SK-N-SH (cell line): ENCODE measurements around the gene PLA2G3. TPM values are rescaled to one million over a fixed set of nuclear protein-coding genes. Genes with fewer than 3 reads are reported as not detected.

Experiments
- CTCF ChIA-PET: fragments of 300-600, 350-600 bp; formaldehyde crosslinking; extraction: SDS; loops from one replicate; lab custom pipeline; 2021; lab: Yijun Ruan, JAX
- POLR2A ChIA-PET: fragments of 350-600 bp; sonication (Branson Sonifier 250); formaldehyde crosslinking; extraction: SDS; loops from one replicate; lab custom pipeline; 2020; ENCODE audit warnings: antibody characterized with exemption, inconsistent platforms; lab: Yijun Ruan, JAX
- DNase-seq: peaks from one replicate; pipeline ENCODE4 v3.0.0; 2012
- H2AFZ ChIP-seq: fragments of 200-600 bp; sonication (generic); 2 replicates; pipeline ENCODE4 v1.8.1; 2016; ENCODE audit warnings: antibody characterized with exemption, mild to moderate bottlenecking, low read depth
- H3F3A ChIP-seq: fragments of 200-600 bp; sonication (generic); replicated peaks from 2 replicates; pipeline ENCODE3; 2016; ENCODE audit warnings: antibody characterized with exemption, mild to moderate bottlenecking; ENCODE audit not compliant: insufficient read depth
- H3K27ac ChIP-seq, 2 experiments: fragments of 200-500 bp in 1 of 2; fragments of 200-600 bp in 1 of 2; sonication (Bioruptor generic) in 1 of 2; sonication (generic), shearing (Covaris generic) in 1 of 2; 2 replicates each; pipeline versions ENCODE4 v1.5.1 to v1.6.1; 2014 to 2016; ENCODE audit warnings: low read depth in 2 of 2, inconsistent platforms in 1 of 2, low read length in 1 of 2, mild to moderate bottlenecking in 1 of 2, mixed read lengths in 1 of 2
- H3K27me3 ChIP-seq: fragments of 200-600 bp; sonication (generic), shearing (Covaris generic); 2 replicates; pipeline ENCODE4 v1.6.1; 2016; ENCODE audit warnings: mixed run types; ENCODE audit not compliant: insufficient read depth
- H3K36me3 ChIP-seq, 2 experiments: fragments of 200-500 bp in 1 of 2; fragments of 200-600 bp in 1 of 2; sonication (Bioruptor generic) in 1 of 2; sonication (generic) in 1 of 2; replicated peaks in 1 of 2; 2 replicates each; pipeline versions ENCODE3 to v1.5.1; 2014 to 2016; ENCODE audit warnings: low read length in 1 of 2, mild to moderate bottlenecking in 1 of 2; ENCODE audit not compliant: insufficient read depth in 2 of 2, control insufficient read depth in 1 of 2
- H3K4me1 ChIP-seq, 2 experiments: fragments of 200-500 bp in 1 of 2; fragments of 200-600 bp in 1 of 2; sonication (Bioruptor generic) in 1 of 2; sonication (generic), shearing (Covaris generic) in 1 of 2; 2 replicates each; pipeline versions ENCODE4 v1.5.1 to v1.6.1; 2014 to 2016; ENCODE audit warnings: low read depth in 1 of 2, low read length in 1 of 2, mixed run types in 1 of 2; ENCODE audit not compliant: insufficient read depth in 2 of 2, control insufficient read depth in 1 of 2
- H3K4me2 ChIP-seq: fragments of 200-600 bp; sonication (generic), shearing (Covaris generic); 2 replicates; pipeline ENCODE4 v1.6.1; 2017; ENCODE audit warnings: mixed run types
- H3K4me3 ChIP-seq, 2 experiments: fragments of 200-500 bp in 1 of 2; fragments of 200-600 bp in 1 of 2; sonication (Bioruptor generic) in 1 of 2; sonication (generic), shearing (Covaris generic) in 1 of 2; 2 replicates each; pipeline versions ENCODE4 v1.5.1 to v1.8.1; 2014 to 2016; ENCODE audit warnings: low read depth in 2 of 2, inconsistent platforms in 1 of 2, low read length in 1 of 2, mild to moderate bottlenecking in 1 of 2, mixed read lengths in 1 of 2, moderate library complexity in 1 of 2
- H3K79me2 ChIP-seq: fragments of 200-600 bp; sonication (generic); 2 replicates; pipeline ENCODE4 v1.8.1; 2017; ENCODE audit warnings: mild to moderate bottlenecking; ENCODE audit not compliant: insufficient read depth
- H3K9ac ChIP-seq: fragments of 200-600 bp; sonication (generic); 2 replicates; pipeline ENCODE4 v1.6.1; 2017; ENCODE audit warnings: mixed run types
- H3K9me2 ChIP-seq: fragments of 200-600 bp; sonication (generic); 2 replicates; pipeline ENCODE4 v1.6.1; 2017; ENCODE audit warnings: mixed run types
- H3K9me3 ChIP-seq: fragments of 200-600 bp; sonication (generic); 2 replicates; pipeline ENCODE4 v1.6.1; 2017; ENCODE audit warnings: mixed run types, mild to moderate bottlenecking, moderate library complexity
- H4K20me1 ChIP-seq: fragments of 200-600 bp; sonication (generic); 2 replicates; pipeline ENCODE4 v1.6.1; 2017; ENCODE audit warnings: mild to moderate bottlenecking, mixed run types; ENCODE audit not compliant: insufficient read depth
- CHD2 ChIP-seq: fragments of 150-350 bp; IDR thresholded peaks from 2 replicates; pipeline ENCODE4 v1.6.1; 2018; ENCODE audit warnings: low read length; ENCODE audit not compliant: partially characterized antibody
- EP300 ChIP-seq, 2 experiments: IDR thresholded peaks; 2 replicates each; pipeline versions ENCODE4 v1.4.0 to v1.6.1; 2012; ENCODE audit warnings: borderline replicate concordance in 1 of 2, low read depth in 1 of 2, low read length in 1 of 2
- EZH2phosphoT487 ChIP-seq: fragments of 200-600 bp; sonication (generic); IDR thresholded peaks from 2 replicates; pipeline ENCODE4 v1.6.1; 2017; ENCODE audit warnings: low read depth, mixed run types, mild to moderate bottlenecking, antibody characterized with exemption, moderate library complexity, borderline replicate concordance
- FOXJ3 ChIP-seq: sonication (generic); formaldehyde crosslinking; IDR thresholded peaks from 2 replicates; pipeline ENCODE4 v1.5.1; 2020; ENCODE audit warnings: mild to moderate bottlenecking, missing genetic modification reagents
- FOXM1 ChIP-seq: IDR thresholded peaks from 2 replicates; pipeline ENCODE4 v1.4.0; 2012; ENCODE audit warnings: low read depth, mild to moderate bottlenecking
- JUND ChIP-seq: IDR thresholded peaks from 2 replicates; pipeline ENCODE4 v1.4.0; 2012
- MXI1 ChIP-seq: IDR thresholded peaks from 2 replicates; pipeline ENCODE4 v1.6.1; 2012; ENCODE audit warnings: mild to moderate bottlenecking, low read depth, low read length, improper control_type of control experiment
- NRF1 ChIP-seq: IDR thresholded peaks from 2 replicates; pipeline ENCODE4 v1.6.1; 2012; ENCODE audit warnings: low read depth, mild to moderate bottlenecking, low read length
- RAD21 ChIP-seq: IDR thresholded peaks from 2 replicates; pipeline ENCODE4 v1.6.1; 2012; ENCODE audit warnings: mild to moderate bottlenecking, low read length
- RCOR1 ChIP-seq: fragments of 150-350 bp; IDR thresholded peaks from 2 replicates; pipeline ENCODE4 v1.6.1; 2017; ENCODE audit warnings: antibody characterized with exemption, low read length
- RFX5 ChIP-seq: IDR thresholded peaks from 2 replicates; pipeline ENCODE4 v1.6.1; 2012; ENCODE audit warnings: mild to moderate bottlenecking, improper control_type of control experiment, low read length
- SIN3A ChIP-seq: IDR thresholded peaks from 2 replicates; pipeline ENCODE4 v1.6.1; 2012; ENCODE audit warnings: low read depth, mild to moderate bottlenecking, low read length, moderate library complexity, borderline replicate concordance
- SMC3 ChIP-seq: IDR thresholded peaks from 2 replicates; pipeline ENCODE4 v1.6.1; 2012; ENCODE audit warnings: low read depth, low read length, improper control_type of control experiment
- TAF1 ChIP-seq: IDR thresholded peaks from 2 replicates; pipeline ENCODE4 v1.6.1; 2012; ENCODE audit warnings: low read depth, mild to moderate bottlenecking, low read length, moderate library complexity, borderline replicate concordance
- WGBS: methylation state at CpG from one replicate; pipeline ENCODE4 v1.1.6; 2017; ENCODE audit warnings: low lambda C conversion rate; 5-methylcytosine and 5-hydroxymethylcytosine counted together
- polyA plus RNA-seq, 3 experiments: library from polyadenylated mRNA; depleted of rRNA; stranded (reverse); fragments of >200 nt; gene quantifications; 2 replicates each; pipeline ENCODE4 v1.2.3, GENCODE V29; 2012
- TF ChIP-seq, protein P1 (sequence below): IDR thresholded peaks from 2 replicates; pipeline ENCODE4; 2012
- TF ChIP-seq, protein P2 (sequence below): fragments of 150-350 bp; IDR thresholded peaks from 2 replicates; pipeline ENCODE4 v1.6.1; 2017; ENCODE audit warnings: antibody characterized with exemption, low read length, low read depth, borderline replicate concordance
- TF ChIP-seq, protein P3 (sequence below): IDR thresholded peaks from 2 replicates; pipeline ENCODE4 v1.4.0; 2012; ENCODE audit warnings: low read depth, borderline replicate concordance
- TF ChIP-seq, protein P4 (sequence below): IDR thresholded peaks from 2 replicates; pipeline ENCODE4 v1.4.0; 2012; ENCODE audit warnings: low read depth
- TF ChIP-seq, protein P5 (sequence below): IDR thresholded peaks from 2 replicates; pipeline ENCODE4 v1.4.0; 2012; ENCODE audit warnings: low read depth, borderline replicate concordance

PLA2G3 gene
- polyA plus RNA-seq, 1 of the 3 experiments (the other 2 are of a cell fraction): not detected

DNA sequence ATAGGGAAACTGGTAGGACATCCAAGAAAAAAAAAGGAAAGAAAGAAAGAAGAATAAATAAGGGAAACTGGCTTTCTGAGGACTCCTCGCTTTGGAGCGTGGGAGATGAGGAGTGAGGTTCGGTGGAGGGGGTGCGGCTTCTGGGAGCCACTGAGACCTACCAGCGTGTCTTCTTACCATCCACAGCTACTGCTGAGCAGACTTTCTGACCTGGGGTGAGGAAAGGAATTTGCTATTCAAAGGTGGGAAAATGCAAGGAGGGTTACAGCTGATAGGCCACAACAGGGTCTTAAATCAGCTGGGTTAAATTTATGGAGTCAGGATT is 32.5 kb downstream of the PLA2G3 start:
- Histone ChIP-seq H3K4me1 (peaks cover 0 to 13% of the 10 kb centered on the region in 2 experiments; a peak in 1 of 4 replicates), H3K36me3 (peaks cover 0 to 10% of the 10 kb centered on the region in 2 experiments), H3K4me2 (peak overlapping the region; percentile 86), H3K27me3 (no peaks in the 10 kb centered on the region), H4K20me1 (no peaks in the 10 kb centered on the region), H3K9me2 (no peaks in the 10 kb centered on the region), H3K79me2 (peaks cover 13% of the 10 kb centered on the region; the same call in 1 of the 2 replicates), H3K27ac (peak overlapping the region; percentile 39 to 65; a peak in 2 of 4 replicates), H3K9me3 (no peaks in the 10 kb centered on the region), H3F3A (peaks cover 9% of the 10 kb centered on the region), H3K4me3 (peak overlapping the region; percentile 50 to 94), H3K9ac (peak overlapping the region; percentile 63), H2AFZ (peak overlapping the region; percentile 97; the same call in 1 of the 2 replicates)
- DNase-seq: no peak
- WGBS: 3% methylated on average over 5 of the region's 5 CpGs
- POLR2A ChIA-PET: interaction anchor here (1.0 to 1.4 kb wide), 6 partner anchors 10 to 35 kb away, joined by 3 to 6 read pairs (median 3); partner anchors contain the start of genes INPP5J and SMTN
- TF ChIP-seq MXI1: no peak
- no peak for TF ChIP-seq RAD21
- TF ChIP-seq CHD2: no peak
- TF ChIP-seq TAF1: no peak
- TF ChIP-seq, protein P1, sequence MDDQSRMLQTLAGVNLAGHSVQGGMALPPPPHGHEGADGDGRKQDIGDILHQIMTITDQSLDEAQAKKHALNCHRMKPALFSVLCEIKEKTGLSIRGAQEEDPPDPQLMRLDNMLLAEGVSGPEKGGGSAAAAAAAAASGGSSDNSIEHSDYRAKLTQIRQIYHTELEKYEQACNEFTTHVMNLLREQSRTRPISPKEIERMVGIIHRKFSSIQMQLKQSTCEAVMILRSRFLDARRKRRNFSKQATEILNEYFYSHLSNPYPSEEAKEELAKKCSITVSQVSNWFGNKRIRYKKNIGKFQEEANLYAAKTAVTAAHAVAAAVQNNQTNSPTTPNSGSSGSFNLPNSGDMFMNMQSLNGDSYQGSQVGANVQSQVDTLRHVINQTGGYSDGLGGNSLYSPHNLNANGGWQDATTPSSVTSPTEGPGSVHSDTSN: no peak
- TF ChIP-seq, protein P2, sequence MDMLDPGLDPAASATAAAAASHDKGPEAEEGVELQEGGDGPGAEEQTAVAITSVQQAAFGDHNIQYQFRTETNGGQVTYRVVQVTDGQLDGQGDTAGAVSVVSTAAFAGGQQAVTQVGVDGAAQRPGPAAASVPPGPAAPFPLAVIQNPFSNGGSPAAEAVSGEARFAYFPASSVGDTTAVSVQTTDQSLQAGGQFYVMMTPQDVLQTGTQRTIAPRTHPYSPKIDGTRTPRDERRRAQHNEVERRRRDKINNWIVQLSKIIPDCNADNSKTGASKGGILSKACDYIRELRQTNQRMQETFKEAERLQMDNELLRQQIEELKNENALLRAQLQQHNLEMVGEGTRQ: no peak
- no peak for TF ChIP-seq JUND
- TF ChIP-seq, protein P3, sequence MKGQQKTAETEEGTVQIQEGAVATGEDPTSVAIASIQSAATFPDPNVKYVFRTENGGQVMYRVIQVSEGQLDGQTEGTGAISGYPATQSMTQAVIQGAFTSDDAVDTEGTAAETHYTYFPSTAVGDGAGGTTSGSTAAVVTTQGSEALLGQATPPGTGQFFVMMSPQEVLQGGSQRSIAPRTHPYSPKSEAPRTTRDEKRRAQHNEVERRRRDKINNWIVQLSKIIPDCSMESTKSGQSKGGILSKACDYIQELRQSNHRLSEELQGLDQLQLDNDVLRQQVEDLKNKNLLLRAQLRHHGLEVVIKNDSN: no peak
- CTCF ChIA-PET: interaction anchor here (0.7 to 7.4 kb wide), 32 partner anchors 9 to 237 kb away, joined by 3 to 85 read pairs (median 6); partner anchors contain the start of genes INPP5J, LIMK2, MORC2 and PLA2G3

DNA sequence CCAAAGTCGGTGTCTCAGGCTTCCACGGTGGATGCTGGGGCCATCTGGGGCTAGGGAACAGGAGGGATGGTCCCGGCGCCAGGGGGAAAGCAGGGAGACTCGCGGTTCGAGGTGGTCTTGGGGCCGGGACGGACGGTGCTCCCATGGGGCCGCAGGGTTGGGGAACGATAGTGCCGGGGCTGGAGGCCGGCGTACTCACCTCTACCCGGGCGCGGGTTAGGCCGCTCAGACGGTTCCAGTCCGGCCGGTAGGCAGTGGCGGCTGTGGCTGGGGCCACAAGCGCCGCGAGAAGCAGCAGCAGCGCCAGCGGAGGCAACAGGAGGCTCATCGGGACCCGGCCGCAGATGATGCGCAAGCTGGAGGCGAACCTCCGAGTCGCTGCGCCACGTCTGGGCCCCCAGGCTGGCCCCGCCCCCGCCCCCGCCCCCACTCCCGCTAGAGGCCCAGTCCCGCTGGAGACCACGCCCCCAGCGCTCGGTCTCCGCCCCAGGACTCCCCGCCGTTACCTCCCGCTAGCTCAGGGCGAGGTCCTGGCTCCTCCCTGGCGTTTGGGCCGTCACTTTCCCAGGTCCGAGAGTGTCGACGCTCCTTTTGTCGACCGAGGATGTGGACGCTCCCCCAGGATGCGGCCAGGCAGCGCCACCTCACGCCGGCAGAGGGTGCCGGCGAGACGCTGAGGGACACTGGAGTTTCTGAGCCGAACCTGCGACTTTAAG is 33.0 kb downstream of the PLA2G3 start, which contains the start of gene SELENOM:
SELENOM (minus strand) TSS at position 391 of the 716 bp plus-strand sequence; CDS start at position 328, 63 bp downstream.
- ChIA-PET CTCF (interaction anchor here (0.6 to 7.4 kb wide), 35 partner anchors 8 to 236 kb away, joined by 3 to 85 read pairs (median 5); partner anchors contain the start of genes INPP5J, MORC2, PLA2G3 and RNF185), POLR2A (interaction anchor here (1.0 to 1.4 kb wide), 7 partner anchors 10 to 36 kb away, joined by 3 to 6 read pairs (median 3); partner anchors contain the start of genes INPP5J and SMTN)
- Histone ChIP-seq H3K36me3 (peaks cover 0 to 10% of the 10 kb centered on the region in 2 experiments), H3K27ac (peak within 1 kb of the TSS; percentile 67 to 85), H2AFZ (peak within 1 kb of the TSS; percentile 97; the same call in 1 of the 2 replicates), H3K9me2 (no peaks in the 10 kb centered on the region), H3K79me2 (peaks cover 13% of the 10 kb centered on the region; the same call in 1 of the 2 replicates), H3K4me2 (peak within 1 kb of the TSS; percentile 93), H3K4me1 (peaks cover 0 to 13% of the 10 kb centered on the region in 2 experiments; a peak in 1 of 4 replicates), H4K20me1 (no peaks in the 10 kb centered on the region), H3F3A (peaks cover 11% of the 10 kb centered on the region), H3K9me3 (no peaks in the 10 kb centered on the region), H3K27me3 (no peaks in the 10 kb centered on the region), H3K9ac (peak within 1 kb of the TSS; percentile 98), H3K4me3 (peak within 1 kb of the TSS; percentile 86 to 94)
- peak; percentile 98 for DNase-seq
- WGBS: 3% methylated on average over 20 of the region's 67 CpGs
- TF ChIP-seq SMC3 (peak; percentile 97), TAF1 (peak; percentile 67; the same call in 1 of the 2 replicates), EP300 (IDR thresholded peaks at IDR 0.05; ENCODE audit: borderline replicate concordance in 1 of 2, low read depth in 1 of 2, low read length in 1 of 2) (no peak), RFX5 (no peak), FOXM1 (no peak), MXI1 (peak; percentile 42; the same call in 1 of the 2 replicates), NRF1 (peak; percentile 60), SIN3A (no peak), EZH2phosphoT487 (no peak), RCOR1 (no peak; the same call in 1 of the 2 replicates), FOXJ3 (CRISPR knock-in tag) (no peak), RAD21 (peak; percentile 92)
- TF ChIP-seq, protein P4, sequence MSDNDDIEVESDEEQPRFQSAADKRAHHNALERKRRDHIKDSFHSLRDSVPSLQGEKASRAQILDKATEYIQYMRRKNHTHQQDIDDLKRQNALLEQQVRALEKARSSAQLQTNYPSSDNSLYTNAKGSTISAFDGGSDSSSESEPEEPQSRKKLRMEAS: peak; percentile 44; the same call in 1 of the 2 replicates
- TF ChIP-seq, protein P5, sequence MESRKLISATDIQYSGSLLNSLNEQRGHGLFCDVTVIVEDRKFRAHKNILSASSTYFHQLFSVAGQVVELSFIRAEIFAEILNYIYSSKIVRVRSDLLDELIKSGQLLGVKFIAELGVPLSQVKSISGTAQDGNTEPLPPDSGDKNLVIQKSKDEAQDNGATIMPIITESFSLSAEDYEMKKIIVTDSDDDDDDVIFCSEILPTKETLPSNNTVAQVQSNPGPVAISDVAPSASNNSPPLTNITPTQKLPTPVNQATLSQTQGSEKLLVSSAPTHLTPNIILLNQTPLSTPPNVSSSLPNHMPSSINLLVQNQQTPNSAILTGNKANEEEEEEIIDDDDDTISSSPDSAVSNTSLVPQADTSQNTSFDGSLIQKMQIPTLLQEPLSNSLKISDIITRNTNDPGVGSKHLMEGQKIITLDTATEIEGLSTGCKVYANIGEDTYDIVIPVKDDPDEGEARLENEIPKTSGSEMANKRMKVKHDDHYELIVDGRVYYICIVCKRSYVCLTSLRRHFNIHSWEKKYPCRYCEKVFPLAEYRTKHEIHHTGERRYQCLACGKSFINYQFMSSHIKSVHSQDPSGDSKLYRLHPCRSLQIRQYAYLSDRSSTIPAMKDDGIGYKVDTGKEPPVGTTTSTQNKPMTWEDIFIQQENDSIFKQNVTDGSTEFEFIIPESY: no peak
